HG03457 (cell line): ENCODE results near the gene TMEM87A.

Experiments
- ATAC-seq: cut with Tn5 transposase; IDR thresholded peaks from one replicate; pipeline ENCODE4 v1.9.1; 2021; ENCODE audit warnings: moderate number of reproducible peaks; ENCODE audit not compliant: unreplicated experiment

Gene TMEM87A

DNA sequence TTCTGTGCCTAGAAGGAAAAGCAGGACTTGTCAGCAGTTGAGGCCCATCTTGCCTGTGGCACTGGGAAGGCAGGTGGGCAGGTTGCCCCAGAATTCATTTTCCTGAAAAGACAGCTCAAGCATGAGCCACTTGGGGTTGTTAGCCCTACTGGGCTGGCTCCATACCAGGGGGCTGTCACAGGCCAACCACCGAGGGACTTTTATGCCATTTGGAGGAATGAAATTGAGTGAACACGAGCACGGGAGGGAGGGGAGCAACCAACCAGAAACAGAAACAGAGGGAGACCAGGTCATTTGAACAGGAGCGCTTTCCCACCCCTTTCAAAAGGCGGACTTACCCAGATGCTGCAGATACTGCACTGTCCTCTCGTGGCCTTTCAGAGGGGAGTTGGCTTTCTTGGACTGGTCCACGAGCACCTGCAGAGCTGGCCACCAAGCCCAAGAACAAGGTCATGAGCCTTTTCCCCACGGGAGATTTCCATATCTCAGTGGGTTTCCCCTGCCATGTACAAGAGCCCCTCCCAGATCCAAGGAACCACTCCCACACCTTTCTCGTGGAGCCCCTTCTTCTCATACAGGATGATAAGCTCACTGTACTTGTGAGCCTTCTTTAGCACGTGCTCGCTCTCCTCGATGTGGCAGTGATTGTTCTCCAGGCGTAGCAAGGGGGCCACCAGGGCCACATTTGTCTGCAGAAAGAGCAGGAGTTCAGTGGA, 106.8 kb downstream of the TMEM87A start:
- no peak for ATAC-seq

DNA sequence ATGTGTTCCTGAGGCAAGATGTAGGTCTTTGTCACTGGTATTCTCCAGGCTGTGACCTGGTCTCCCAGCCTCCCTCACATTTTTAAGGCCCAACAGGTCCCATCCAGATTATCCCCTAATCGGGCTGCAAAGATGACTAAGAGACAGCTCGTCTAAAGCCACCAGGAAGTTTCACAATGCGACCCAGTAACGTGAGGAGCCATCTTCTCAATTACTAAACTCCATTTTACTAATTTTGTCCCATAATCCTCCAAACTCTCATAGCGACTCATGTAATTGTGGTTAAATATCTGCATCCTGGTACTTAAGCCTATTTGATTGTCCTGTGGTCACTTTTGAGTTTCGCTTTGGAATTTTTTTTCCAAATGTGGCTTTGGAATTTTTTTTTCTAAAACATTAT, 108.1 kb downstream of the TMEM87A start:
- ATAC-seq = no peak

DNA sequence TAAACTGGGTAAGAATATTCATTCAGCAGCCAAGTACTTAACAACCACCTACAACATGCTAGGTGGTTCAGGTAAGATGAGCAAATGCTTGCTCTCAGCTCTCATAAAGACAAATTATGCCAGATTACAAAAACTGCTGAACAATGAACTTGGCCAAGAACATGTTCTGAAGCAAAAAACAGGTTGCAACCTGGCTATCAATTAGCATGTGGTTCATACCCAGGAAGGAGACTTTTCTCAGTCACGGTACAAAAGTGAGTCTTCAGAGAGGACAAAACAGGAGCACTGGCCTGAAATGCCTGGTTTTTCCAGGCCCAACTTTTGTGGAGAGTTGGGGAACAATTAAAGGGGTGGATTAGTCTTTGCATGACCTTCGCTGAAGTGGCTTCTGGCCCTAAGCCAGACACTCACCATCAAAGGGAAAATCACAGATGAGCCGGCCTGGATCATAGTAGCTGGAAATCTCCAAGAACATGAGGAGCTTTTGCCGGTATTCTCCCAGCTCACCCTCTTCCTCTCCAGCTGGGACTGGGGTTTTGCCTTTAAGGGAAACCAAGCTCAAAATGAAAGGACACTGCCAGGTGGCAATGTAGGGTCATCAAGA, 109.2 kb downstream of the TMEM87A start:
- ATAC-seq = no peak

DNA sequence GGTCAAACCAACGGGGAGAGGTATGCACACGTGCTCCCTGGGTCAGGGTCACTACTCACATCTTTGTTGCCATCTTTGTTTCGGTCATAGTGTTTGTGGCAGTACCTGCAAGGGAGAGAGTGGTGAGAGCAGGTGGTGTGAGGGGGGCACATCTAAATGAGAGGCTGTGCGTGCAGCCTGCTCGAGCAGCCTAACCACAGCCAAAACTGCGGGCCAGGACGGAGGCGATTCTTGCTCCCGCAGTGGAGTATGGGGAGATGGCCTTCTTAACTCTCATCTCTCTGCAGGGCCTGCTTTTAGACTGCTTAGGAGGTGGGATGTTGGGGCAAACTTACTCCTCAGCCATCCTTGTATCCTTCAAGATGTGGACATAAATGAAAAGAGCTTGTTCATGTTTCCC, 109.9 kb downstream of the TMEM87A start:
- no peak for ATAC-seq
